ENCODE measurements around the gene MASTL. TPM values are rescaled to one million over a fixed set of nuclear protein-coding genes. Genes with fewer than 3 reads are reported as not detected.

Gene MASTL
- total RNA-seq, 1 experiment from 2014 or later, result 44.4 TPM

GRCh38 chr10:27203806-27204205, 48.7 kb downstream of the MASTL start:
- BruUV-seq (replicated peaks), result no TSS peak
- Histone ChIP-seq H3K4me3 (ENCODE audit: low read depth, low read length, poor library complexity, severe bottlenecking) (no peak overlapping the region), H3K27me3 (replicated peaks; ENCODE audit: insufficient read depth, low read depth, low read length, poor library complexity) (no peaks in the 10 kb centered on the region), H3K9me3 (ENCODE audit: low read depth, low read length, poor library complexity, severe bottlenecking) (no peaks in the 10 kb centered on the region), H3K27ac (ENCODE audit: low read depth, low read length, poor library complexity, severe bottlenecking) (no peak overlapping the region), H3K4me1 (ENCODE audit: insufficient read depth, low read length, poor library complexity, severe bottlenecking) (peaks cover 1% of the 10 kb centered on the region), H3K36me3 (ENCODE audit: insufficient read depth, low read length, poor library complexity, severe bottlenecking) (peaks cover 30% of the 10 kb centered on the region)
- ChIA-PET CTCF (no interaction called here), POLR2A (ENCODE audit: low non-redundant PET) (no interaction called here)
- no peak for DNase-seq (ENCODE audit: low spot score)
- intact Hi-C loops (cut with micrococcal nuclease; ENCODE audit: unreplicated experiment), result no loop called here
- no peak for TF ChIP-seq CTCF (conservative IDR thresholded peaks at IDR 0.05; ENCODE audit: low read depth, low read length)
- no peak for TF ChIP-seq EZH2 (IDR thresholded peaks at IDR 0.05; ENCODE audit: borderline replicate concordance, low read depth, low read length, poor library complexity, severe bottlenecking)

- H3K27me3 ChIP-seq (replicated peaks; ENCODE audit: insufficient read depth, low read depth, low read length, poor library complexity), result no peaks in the 10 kb centered on the region
- no peak overlapping the region for H3K4me3 ChIP-seq (ENCODE audit: low read depth, low read length, poor library complexity, severe bottlenecking)
- POLR2A ChIA-PET (ENCODE audit: low non-redundant PET), result no interaction called here
- TF ChIP-seq CTCF (conservative IDR thresholded peaks at IDR 0.05; ENCODE audit: low read depth, low read length) (no peak), EZH2 (IDR thresholded peaks at IDR 0.05; ENCODE audit: borderline replicate concordance, low read depth, low read length, poor library complexity, severe bottlenecking) (no peak)
- no TSS peak for BruUV-seq (replicated peaks)
- no peak overlapping the region for H3K27ac ChIP-seq (ENCODE audit: low read depth, low read length, poor library complexity, severe bottlenecking)
- peaks cover 31% of the 10 kb centered on the region for H3K36me3 ChIP-seq (ENCODE audit: insufficient read depth, low read length, poor library complexity, severe bottlenecking)
- H3K9me3 ChIP-seq (ENCODE audit: low read depth, low read length, poor library complexity, severe bottlenecking), result no peaks in the 10 kb centered on the region
- CTCF ChIA-PET, result no interaction called here
- H3K4me1 ChIP-seq (ENCODE audit: insufficient read depth, low read length, poor library complexity, severe bottlenecking), result no peaks in the 10 kb centered on the region
- no peak for DNase-seq (ENCODE audit: low spot score)
- intact Hi-C loops (cut with micrococcal nuclease; ENCODE audit: unreplicated experiment), result no loop called here
Observed at GRCh38 chr10:27207350-27207749, 52.2 kb downstream of the MASTL start.

- peaks cover 18% of the 10 kb centered on the region for H3K36me3 ChIP-seq (ENCODE audit: insufficient read depth, low read length, poor library complexity, severe bottlenecking)
- H3K27me3 ChIP-seq (replicated peaks; ENCODE audit: insufficient read depth, low read depth, low read length, poor library complexity), result no peaks in the 10 kb centered on the region
- no TSS peak for BruUV-seq (replicated peaks)
- DNase-seq (ENCODE audit: low spot score), result peak; percentile 41
- H3K9me3 ChIP-seq (ENCODE audit: low read depth, low read length, poor library complexity, severe bottlenecking), result no peaks in the 10 kb centered on the region
- ChIA-PET CTCF (interaction anchor here (0.7 kb wide), 1 partner anchor 516 kb away, joined by 3 read pairs; no protein-coding TSS in a partner anchor), POLR2A (ENCODE audit: low non-redundant PET) (no interaction called here)
- H3K27ac ChIP-seq (ENCODE audit: low read depth, low read length, poor library complexity, severe bottlenecking), result no peak overlapping the region
- no peak overlapping the region for H3K4me3 ChIP-seq (ENCODE audit: low read depth, low read length, poor library complexity, severe bottlenecking)
- H3K4me1 ChIP-seq (ENCODE audit: insufficient read depth, low read length, poor library complexity, severe bottlenecking), result no peaks in the 10 kb centered on the region
- intact Hi-C loops (cut with micrococcal nuclease; ENCODE audit: unreplicated experiment), result no loop called here
- no peak for TF ChIP-seq EZH2 (IDR thresholded peaks at IDR 0.05; ENCODE audit: borderline replicate concordance, low read depth, low read length, poor library complexity, severe bottlenecking)
- TF ChIP-seq CTCF (conservative IDR thresholded peaks at IDR 0.05; ENCODE audit: low read depth, low read length), result peak; percentile 77
Observed at GRCh38 chr10:27223964-27224363, 68.8 kb downstream of the MASTL start.
